Trophoblast cell (in vitro differentiated cells and primary cell): ENCODE data around the gene DAAM2.

Source experiments
- DNase-seq, 2 donors: peaks; one replicate each; pipeline ENCODE4 v3.0.0-alpha.2; 2016
- H2AFZ ChIP-seq: 2 replicates; pipeline ENCODE4 v1.6.1; 2013; ENCODE audit warnings: low read length, moderate library complexity, mild to moderate bottlenecking; ENCODE audit not compliant: insufficient read depth, poor library complexity
- H2AK5ac ChIP-seq: 2 replicates; pipeline ENCODE4 v1.6.1; 2013; ENCODE audit warnings: mild to moderate bottlenecking, low read length
- H2BK120ac ChIP-seq: 2 replicates; pipeline ENCODE4 v1.6.1; 2013; ENCODE audit warnings: low read length, mild to moderate bottlenecking, moderate library complexity; ENCODE audit not compliant: insufficient read depth, poor library complexity
- H2BK12ac ChIP-seq: 2 replicates; pipeline ENCODE4 v1.6.1; 2013; ENCODE audit warnings: mild to moderate bottlenecking, low read length, moderate library complexity
- H2BK5ac ChIP-seq: 2 replicates; pipeline ENCODE4 v1.6.1; 2013; ENCODE audit warnings: low read length, low read depth, moderate library complexity, mild to moderate bottlenecking; ENCODE audit not compliant: poor library complexity
- H3K14ac ChIP-seq: 2 replicates; pipeline ENCODE4 v1.6.1; 2013; ENCODE audit warnings: mild to moderate bottlenecking, low read length
- H3K18ac ChIP-seq: 2 replicates; pipeline ENCODE4 v1.6.1; 2013; ENCODE audit warnings: mild to moderate bottlenecking, low read length
- H3K23ac ChIP-seq: 2 replicates; pipeline ENCODE4 v1.6.1; 2013; ENCODE audit warnings: low read length
- H3K27ac ChIP-seq: 2 replicates; pipeline ENCODE4 v1.5.1; 2013; ENCODE audit warnings: low read depth, mild to moderate bottlenecking, inconsistent platforms, low read length, moderate library complexity
- H3K27me3 ChIP-seq: 2 replicates; pipeline ENCODE4 v1.6.1; 2013; ENCODE audit warnings: inconsistent platforms, mild to moderate bottlenecking, low read length, moderate library complexity; ENCODE audit not compliant: insufficient read depth
- H3K36me3 ChIP-seq, 2 experiments: 1 replicate in 1 of 2; 2 replicates in 1 of 2; pipeline ENCODE4 v1.6.1; 2013; ENCODE audit warnings: low read length in 2 of 2, mild to moderate bottlenecking in 2 of 2, moderate library complexity in 1 of 2; ENCODE audit not compliant: insufficient read depth in 2 of 2, control insufficient read depth in 1 of 2
- H3K4ac ChIP-seq: 2 replicates; pipeline ENCODE4 v1.6.1; 2013; ENCODE audit warnings: low read depth, mild to moderate bottlenecking, low read length, moderate library complexity
- H3K4me1 ChIP-seq, 2 experiments: 1 replicate in 1 of 2; 2 replicates in 1 of 2; pipeline ENCODE4 v1.6.1; 2013; ENCODE audit warnings: low read length in 2 of 2, mild to moderate bottlenecking in 2 of 2, moderate library complexity in 1 of 2; ENCODE audit not compliant: insufficient read depth in 2 of 2, control insufficient read depth in 1 of 2
- H3K4me2 ChIP-seq: 2 replicates; pipeline ENCODE4 v1.6.1; 2013; ENCODE audit warnings: inconsistent platforms, mild to moderate bottlenecking, low read length, moderate library complexity
- H3K4me3 ChIP-seq: 2 replicates; pipeline ENCODE4 v1.5.1; 2013; ENCODE audit warnings: mild to moderate bottlenecking, low read depth, low read length, inconsistent platforms
- H3K79me1 ChIP-seq: one replicate; pipeline ENCODE4 v1.6.1; 2013; ENCODE audit warnings: low read length
- H3K79me2 ChIP-seq: 2 replicates; pipeline ENCODE4 v1.6.1; 2013; ENCODE audit warnings: low read length, mild to moderate bottlenecking; ENCODE audit not compliant: control insufficient read depth, insufficient read depth, poor library complexity
- H3K9ac ChIP-seq: 2 replicates; pipeline ENCODE4 v1.6.1; 2013; ENCODE audit warnings: mild to moderate bottlenecking, low read length
- H3K9me3 ChIP-seq: 2 replicates; pipeline ENCODE4 v1.6.1; 2013; ENCODE audit warnings: low read depth, mild to moderate bottlenecking, control low read depth, inconsistent platforms, low read length; ENCODE audit not compliant: insufficient read depth
- H4K12ac ChIP-seq: 2 replicates; pipeline ENCODE4 v1.6.1; 2013; ENCODE audit warnings: low read depth, mild to moderate bottlenecking, low read length, moderate library complexity
- H4K8ac ChIP-seq: 2 replicates; pipeline ENCODE4 v1.6.1; 2013; ENCODE audit warnings: low read depth, mild to moderate bottlenecking, low read length, moderate library complexity
- H4K91ac ChIP-seq: one replicate; pipeline ENCODE4 v1.6.1; 2013; ENCODE audit warnings: low read depth, mild to moderate bottlenecking, low read length, moderate library complexity
- WGBS: extraction: QIAGEN DNeasy Blood & Tissue Kit; methylation state at CpG from one replicate; pipeline ENCODE4 v1.1.7; 2013; ENCODE audit warnings: missing lambda C conversion rate; ENCODE audit not compliant: insufficient read length, insufficient coverage; ENCODE audit errors: extremely low coverage; 5-methylcytosine and 5-hydroxymethylcytosine counted together

The DAAM2 gene

DNA sequence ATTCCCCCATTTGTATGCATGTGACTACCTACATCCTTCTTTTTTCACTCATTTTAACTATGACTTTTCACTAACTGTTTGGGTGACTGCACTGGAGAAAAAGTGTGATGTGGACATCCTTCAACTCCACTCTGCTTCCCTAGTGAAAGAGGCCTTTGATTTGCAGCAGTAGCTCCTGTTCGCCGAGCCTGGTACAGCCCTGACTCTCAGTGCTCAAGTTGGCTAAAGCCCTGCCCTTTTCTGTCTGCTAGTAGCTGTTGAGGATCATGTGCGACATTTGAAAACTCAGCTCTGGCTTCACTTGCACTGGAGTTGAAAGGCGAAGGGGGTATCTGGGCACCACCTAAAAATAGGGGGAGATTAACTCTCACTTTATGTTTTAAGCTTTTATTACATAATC lies 42.1 kb downstream of the DAAM2 start:
- Histone ChIP-seq H3K27ac (no peak overlapping the region), H3K4me1 (peaks cover 15 to 17% of the 10 kb centered on the region in 2 experiments), H3K4me2 (no peak overlapping the region), H2AFZ (no peak overlapping the region), H4K91ac (no peak overlapping the region), H4K8ac (no peak overlapping the region), H4K12ac (no peak overlapping the region), H3K9ac (no peak overlapping the region), H3K79me2 (no peaks in the 10 kb centered on the region), H3K4me3 (no peak overlapping the region), H3K23ac (no peak overlapping the region), H3K27me3 (no peaks in the 10 kb centered on the region), H3K4ac (no peak overlapping the region), H3K36me3 (no peaks in the 10 kb centered on the region), H2BK12ac (no peak overlapping the region), H2BK5ac (no peak overlapping the region), H3K79me1 (no peaks in the 10 kb centered on the region), H2AK5ac (no peak overlapping the region), H3K9me3 (no peaks in the 10 kb centered on the region), H3K18ac (no peak overlapping the region), H2BK120ac (no peak overlapping the region), H3K14ac (no peak overlapping the region)
- WGBS = no CpG with 5 or more reads among the region's 4 CpGs
- peak in 1 of 2 donors; percentile 6 for DNase-seq

DNA sequence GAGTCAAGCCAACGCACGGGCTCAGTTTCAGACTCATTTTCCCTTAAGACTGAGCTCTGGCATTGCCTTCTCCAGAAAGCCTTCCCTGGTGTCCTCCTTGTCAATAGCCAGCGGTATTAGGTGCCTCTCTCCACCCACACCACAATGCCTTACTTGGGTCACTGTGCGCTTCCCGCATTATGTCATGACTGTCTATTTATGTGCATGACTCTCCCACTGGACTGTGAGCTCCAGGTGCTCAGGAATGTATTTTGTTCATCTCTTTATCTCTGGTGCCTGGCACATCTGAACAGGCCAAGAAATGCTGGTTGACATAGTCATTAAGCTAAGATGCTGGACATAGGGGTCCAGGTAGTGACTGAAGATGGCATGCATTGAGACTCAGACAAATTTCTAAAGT lies 42.7 kb downstream of the DAAM2 start:
- Histone ChIP-seq H3K23ac (no peak overlapping the region), H3K4ac (no peak overlapping the region), H3K14ac (no peak overlapping the region), H3K79me1 (no peaks in the 10 kb centered on the region), H2AFZ (no peak overlapping the region), H2AK5ac (no peak overlapping the region), H4K91ac (no peak overlapping the region), H2BK5ac (no peak overlapping the region), H4K8ac (no peak overlapping the region), H3K27ac (no peak overlapping the region), H3K27me3 (no peaks in the 10 kb centered on the region), H3K4me3 (no peak overlapping the region), H3K9ac (no peak overlapping the region), H4K12ac (no peak overlapping the region), H2BK12ac (no peak overlapping the region), H2BK120ac (no peak overlapping the region), H3K4me2 (no peak overlapping the region), H3K9me3 (no peaks in the 10 kb centered on the region), H3K18ac (no peak overlapping the region), H3K4me1 (peaks cover 15 to 17% of the 10 kb centered on the region in 2 experiments), H3K79me2 (no peaks in the 10 kb centered on the region), H3K36me3 (no peaks in the 10 kb centered on the region)
- WGBS = no CpG with 5 or more reads among the region's 5 CpGs
- DNase-seq = peak; percentile 84 to 94

- H3K4me1 ChIP-seq = peaks cover 15 to 17% of the 10 kb centered on the region in 2 experiments
- peak overlapping the region; percentile 17 for H3K27ac ChIP-seq
- peak in 1 of 2 donors; percentile 24 for DNase-seq
- no peak overlapping the region for H4K12ac ChIP-seq
- no peak overlapping the region for H4K8ac ChIP-seq
- no peak overlapping the region for H3K9ac ChIP-seq
- H3K4ac ChIP-seq = no peak overlapping the region
- no peak overlapping the region for H2AK5ac ChIP-seq
- H3K27me3 ChIP-seq = no peaks in the 10 kb centered on the region
- no peak overlapping the region for H3K4me2 ChIP-seq
- H3K79me1 ChIP-seq = no peaks in the 10 kb centered on the region
- WGBS = no CpG with 5 or more reads among the region's 2 CpGs
- H3K9me3 ChIP-seq = no peaks in the 10 kb centered on the region
- H2BK12ac ChIP-seq = no peak overlapping the region
- no peak overlapping the region for H3K23ac ChIP-seq
- H2AFZ ChIP-seq = peak overlapping the region; percentile 17
- H2BK5ac ChIP-seq = no peak overlapping the region
- H3K14ac ChIP-seq = peak overlapping the region; percentile 39
- H3K18ac ChIP-seq = no peak overlapping the region
- H2BK120ac ChIP-seq = no peak overlapping the region
- H3K4me3 ChIP-seq = no peak overlapping the region
- no peaks in the 10 kb centered on the region for H3K79me2 ChIP-seq
- no peaks in the 10 kb centered on the region for H3K36me3 ChIP-seq
- H4K91ac ChIP-seq = no peak overlapping the region
Measured at GRCh38 chr6:39835821-39836295, 43.7 kb downstream of the DAAM2 start.

GRCh38 chr6:39836606-39837005 lies 44.4 kb downstream of the DAAM2 start:
- no peak overlapping the region for H3K18ac ChIP-seq
- WGBS = no CpG with 5 or more reads among the region's 4 CpGs
- H4K12ac ChIP-seq = no peak overlapping the region
- no peak overlapping the region for H2BK12ac ChIP-seq
- no peak overlapping the region for H3K4me2 ChIP-seq
- peaks cover 15 to 17% of the 10 kb centered on the region in 2 experiments for H3K4me1 ChIP-seq
- H2BK5ac ChIP-seq = no peak overlapping the region
- no peaks in the 10 kb centered on the region for H3K36me3 ChIP-seq
- no peak for DNase-seq
- H3K79me1 ChIP-seq = no peaks in the 10 kb centered on the region
- H3K27ac ChIP-seq = no peak overlapping the region
- no peak overlapping the region for H4K8ac ChIP-seq
- no peak overlapping the region for H2BK120ac ChIP-seq
- H3K4ac ChIP-seq = no peak overlapping the region
- no peak overlapping the region for H3K9ac ChIP-seq
- no peaks in the 10 kb centered on the region for H3K9me3 ChIP-seq
- H3K4me3 ChIP-seq = no peak overlapping the region
- no peak overlapping the region for H2AK5ac ChIP-seq
- no peak overlapping the region for H4K91ac ChIP-seq
- no peak overlapping the region for H2AFZ ChIP-seq
- H3K14ac ChIP-seq = no peak overlapping the region
- no peaks in the 10 kb centered on the region for H3K79me2 ChIP-seq
- H3K23ac ChIP-seq = no peak overlapping the region
- no peaks in the 10 kb centered on the region for H3K27me3 ChIP-seq
